Tibial nerve (tissue), 4 donors: ENCODE measurements around the gene LAMC3.

Experiments
- EP300 ChIP-seq, 2 donors: sonication (generic); formaldehyde crosslinking; IDR thresholded peaks; one replicate each; pipeline ENCODE4 v1.6.1; 2017; ENCODE audit warnings: antibody characterized with exemption in 2 of 2, mild to moderate bottlenecking in 1 of 2
- POLR2A ChIP-seq, 2 donors: fragments of 450-650 bp; IDR thresholded peaks; one replicate each; pipeline ENCODE4 v1.6.1; 2017; ENCODE audit warnings: antibody characterized with exemption in 2 of 2, mild to moderate bottlenecking in 2 of 2, moderate library complexity in 2 of 2
- TF ChIP-seq, protein P1 (sequence below), 5 experiments: fragments of 200-600 bp in 3 of 5; fragments of 450-650 bp in 2 of 5; sonication (generic) in 3 of 5; IDR thresholded peaks; one replicate each; pipeline ENCODE4 v1.5.1; 2016 to 2019; ENCODE audit warnings: antibody characterized with exemption in 5 of 5, mild to moderate bottlenecking in 3 of 5, moderate library complexity in 2 of 5

DNA sequence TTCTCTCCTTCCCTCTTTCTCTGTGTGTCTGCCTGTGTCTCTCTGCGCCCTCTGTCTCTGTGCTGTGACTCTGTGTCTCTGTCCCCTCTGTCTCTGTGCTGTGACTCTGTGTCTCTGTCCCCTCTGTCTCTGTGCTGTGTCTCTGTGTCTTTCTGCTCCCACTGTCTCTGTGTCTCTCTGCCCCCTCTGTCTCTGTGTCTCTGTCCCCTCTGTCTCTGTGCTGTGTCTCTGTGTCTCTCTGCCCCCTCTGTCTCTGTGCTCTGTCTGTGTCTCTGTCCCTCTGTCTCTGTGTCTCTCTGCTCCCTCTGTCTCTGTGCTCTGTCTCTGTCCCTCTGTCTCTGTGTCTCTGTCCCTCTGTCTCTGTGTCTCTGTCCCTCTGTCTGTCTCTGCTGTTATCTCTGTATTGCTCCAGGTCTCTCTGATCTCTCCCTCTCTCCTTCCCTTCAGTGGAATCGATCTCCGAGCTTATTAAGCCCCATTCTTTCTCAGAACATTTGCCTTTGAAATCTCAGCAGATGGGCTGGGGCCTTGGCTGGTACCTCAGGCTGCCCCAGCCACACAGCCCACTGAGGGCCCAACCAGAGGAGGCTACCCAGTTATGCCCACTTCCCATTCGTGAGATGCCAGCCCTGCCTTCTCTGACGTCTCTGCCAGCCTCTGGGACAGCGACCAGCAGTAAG, 36.6 kb upstream of the LAMC3 start:
- TF ChIP-seq POLR2A (IDR thresholded peaks at IDR 0.05) = no peak
- TF ChIP-seq, protein P1, sequence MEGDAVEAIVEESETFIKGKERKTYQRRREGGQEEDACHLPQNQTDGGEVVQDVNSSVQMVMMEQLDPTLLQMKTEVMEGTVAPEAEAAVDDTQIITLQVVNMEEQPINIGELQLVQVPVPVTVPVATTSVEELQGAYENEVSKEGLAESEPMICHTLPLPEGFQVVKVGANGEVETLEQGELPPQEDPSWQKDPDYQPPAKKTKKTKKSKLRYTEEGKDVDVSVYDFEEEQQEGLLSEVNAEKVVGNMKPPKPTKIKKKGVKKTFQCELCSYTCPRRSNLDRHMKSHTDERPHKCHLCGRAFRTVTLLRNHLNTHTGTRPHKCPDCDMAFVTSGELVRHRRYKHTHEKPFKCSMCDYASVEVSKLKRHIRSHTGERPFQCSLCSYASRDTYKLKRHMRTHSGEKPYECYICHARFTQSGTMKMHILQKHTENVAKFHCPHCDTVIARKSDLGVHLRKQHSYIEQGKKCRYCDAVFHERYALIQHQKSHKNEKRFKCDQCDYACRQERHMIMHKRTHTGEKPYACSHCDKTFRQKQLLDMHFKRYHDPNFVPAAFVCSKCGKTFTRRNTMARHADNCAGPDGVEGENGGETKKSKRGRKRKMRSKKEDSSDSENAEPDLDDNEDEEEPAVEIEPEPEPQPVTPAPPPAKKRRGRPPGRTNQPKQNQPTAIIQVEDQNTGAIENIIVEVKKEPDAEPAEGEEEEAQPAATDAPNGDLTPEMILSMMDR (IDR thresholded peaks at IDR 0.05) = no peak
- TF ChIP-seq EP300 (IDR thresholded peaks at IDR 0.05) = no peak
